ENCODE data around the gene ASAH2. TPM values are rescaled to one million over a fixed set of nuclear protein-coding genes. Genes with fewer than 3 reads are reported as not detected.

The ASAH2 gene
- polyA plus RNA-seq, 1 donor from 2014 or later = 4.3 TPM

- Histone ChIP-seq H2AFZ (ENCODE audit: low read depth, low read length) (no peak overlapping the region), H3K9me2 (ENCODE audit: insufficient read depth, low read length) (no peaks in the 10 kb centered on the region), H3K9ac (ENCODE audit: low read length) (no peak overlapping the region), H3K27me3 (ENCODE audit: insufficient read depth, low read depth, low read length) (no peaks in the 10 kb centered on the region), H3K4me3 (ENCODE audit: low read length) (no peak overlapping the region), H3F3A (ENCODE audit: insufficient read depth, low read length, poor library complexity, severe bottlenecking) (no peaks in the 10 kb centered on the region), H3K9me3 (ENCODE audit: low read length) (no peaks in the 10 kb centered on the region), H3K4me2 (ENCODE audit: low read length) (no peak overlapping the region), H4K20me1 (ENCODE audit: insufficient read depth) (no peaks in the 10 kb centered on the region), H3K36me3 (ENCODE audit: insufficient read depth, low read length) (no peaks in the 10 kb centered on the region), H3K27ac (ENCODE audit: low read length) (no peak overlapping the region), H3K79me2 (replicated peaks; ENCODE audit: insufficient read depth, low read length) (no peaks in the 10 kb centered on the region)
- TF ChIP-seq, protein P1, sequence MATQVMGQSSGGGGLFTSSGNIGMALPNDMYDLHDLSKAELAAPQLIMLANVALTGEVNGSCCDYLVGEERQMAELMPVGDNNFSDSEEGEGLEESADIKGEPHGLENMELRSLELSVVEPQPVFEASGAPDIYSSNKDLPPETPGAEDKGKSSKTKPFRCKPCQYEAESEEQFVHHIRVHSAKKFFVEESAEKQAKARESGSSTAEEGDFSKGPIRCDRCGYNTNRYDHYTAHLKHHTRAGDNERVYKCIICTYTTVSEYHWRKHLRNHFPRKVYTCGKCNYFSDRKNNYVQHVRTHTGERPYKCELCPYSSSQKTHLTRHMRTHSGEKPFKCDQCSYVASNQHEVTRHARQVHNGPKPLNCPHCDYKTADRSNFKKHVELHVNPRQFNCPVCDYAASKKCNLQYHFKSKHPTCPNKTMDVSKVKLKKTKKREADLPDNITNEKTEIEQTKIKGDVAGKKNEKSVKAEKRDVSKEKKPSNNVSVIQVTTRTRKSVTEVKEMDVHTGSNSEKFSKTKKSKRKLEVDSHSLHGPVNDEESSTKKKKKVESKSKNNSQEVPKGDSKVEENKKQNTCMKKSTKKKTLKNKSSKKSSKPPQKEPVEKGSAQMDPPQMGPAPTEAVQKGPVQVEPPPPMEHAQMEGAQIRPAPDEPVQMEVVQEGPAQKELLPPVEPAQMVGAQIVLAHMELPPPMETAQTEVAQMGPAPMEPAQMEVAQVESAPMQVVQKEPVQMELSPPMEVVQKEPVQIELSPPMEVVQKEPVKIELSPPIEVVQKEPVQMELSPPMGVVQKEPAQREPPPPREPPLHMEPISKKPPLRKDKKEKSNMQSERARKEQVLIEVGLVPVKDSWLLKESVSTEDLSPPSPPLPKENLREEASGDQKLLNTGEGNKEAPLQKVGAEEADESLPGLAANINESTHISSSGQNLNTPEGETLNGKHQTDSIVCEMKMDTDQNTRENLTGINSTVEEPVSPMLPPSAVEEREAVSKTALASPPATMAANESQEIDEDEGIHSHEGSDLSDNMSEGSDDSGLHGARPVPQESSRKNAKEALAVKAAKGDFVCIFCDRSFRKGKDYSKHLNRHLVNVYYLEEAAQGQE (IDR thresholded peaks at IDR 0.05; ENCODE audit: borderline replicate concordance) = no peak
- TF ChIP-seq TAF1 (IDR thresholded peaks at IDR 0.05; ENCODE audit: low read depth) (no peak), EZH2 (IDR thresholded peaks at IDR 0.05; ENCODE audit: borderline replicate concordance, insufficient read depth, low read length, poor library complexity, severe bottlenecking) (no peak), RAD21 (conservative IDR thresholded peaks at IDR 0.05) (no peak), SMC3 (conservative IDR thresholded peaks at IDR 0.05; ENCODE audit: poor library complexity) (no peak), MXI1 (conservative IDR thresholded peaks at IDR 0.05; ENCODE audit: poor library complexity, severe bottlenecking) (no peak), POLR2AphosphoS5 (IDR thresholded peaks at IDR 0.05) (no peak), EP300 (conservative IDR thresholded peaks at IDR 0.05; ENCODE audit: poor library complexity, severe bottlenecking) (no peak)
- TF ChIP-seq, protein P2, sequence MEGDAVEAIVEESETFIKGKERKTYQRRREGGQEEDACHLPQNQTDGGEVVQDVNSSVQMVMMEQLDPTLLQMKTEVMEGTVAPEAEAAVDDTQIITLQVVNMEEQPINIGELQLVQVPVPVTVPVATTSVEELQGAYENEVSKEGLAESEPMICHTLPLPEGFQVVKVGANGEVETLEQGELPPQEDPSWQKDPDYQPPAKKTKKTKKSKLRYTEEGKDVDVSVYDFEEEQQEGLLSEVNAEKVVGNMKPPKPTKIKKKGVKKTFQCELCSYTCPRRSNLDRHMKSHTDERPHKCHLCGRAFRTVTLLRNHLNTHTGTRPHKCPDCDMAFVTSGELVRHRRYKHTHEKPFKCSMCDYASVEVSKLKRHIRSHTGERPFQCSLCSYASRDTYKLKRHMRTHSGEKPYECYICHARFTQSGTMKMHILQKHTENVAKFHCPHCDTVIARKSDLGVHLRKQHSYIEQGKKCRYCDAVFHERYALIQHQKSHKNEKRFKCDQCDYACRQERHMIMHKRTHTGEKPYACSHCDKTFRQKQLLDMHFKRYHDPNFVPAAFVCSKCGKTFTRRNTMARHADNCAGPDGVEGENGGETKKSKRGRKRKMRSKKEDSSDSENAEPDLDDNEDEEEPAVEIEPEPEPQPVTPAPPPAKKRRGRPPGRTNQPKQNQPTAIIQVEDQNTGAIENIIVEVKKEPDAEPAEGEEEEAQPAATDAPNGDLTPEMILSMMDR (IDR thresholded peaks at IDR 0.05; ENCODE audit: poor library complexity, severe bottlenecking) = no peak
Observed at GRCh38 chr10:50286517-50286916, 35.2 kb upstream of the ASAH2 start.

DNA sequence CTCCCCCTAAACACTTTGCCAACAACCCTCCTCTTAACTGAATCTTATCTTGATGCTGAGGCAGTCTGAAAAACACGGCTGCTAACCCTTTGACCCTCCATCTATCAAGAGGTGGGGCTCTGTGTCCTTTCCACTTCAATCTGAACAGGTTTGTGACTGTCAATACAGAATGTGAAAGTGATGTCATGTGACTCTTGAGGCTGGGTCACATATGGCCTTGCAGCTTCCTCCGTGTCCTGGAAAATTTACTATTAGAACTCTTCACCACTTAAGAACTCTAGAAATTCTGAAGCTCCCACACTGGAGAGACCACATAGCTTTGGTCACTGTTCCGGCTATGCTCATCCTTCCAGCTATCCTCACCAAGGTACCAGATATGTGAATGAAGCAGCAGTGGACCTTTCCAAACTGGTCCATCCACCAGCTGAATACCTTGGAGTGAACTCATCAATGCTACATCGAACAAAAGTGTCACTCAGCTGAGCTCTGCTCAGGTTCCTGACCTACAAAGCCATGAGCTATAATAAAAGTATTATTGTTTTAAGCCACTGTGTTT lies 30.7 kb upstream of the ASAH2 start:
- TF ChIP-seq SMC3 (conservative IDR thresholded peaks at IDR 0.05; ENCODE audit: poor library complexity) = no peak
- no peak for TF ChIP-seq MXI1 (conservative IDR thresholded peaks at IDR 0.05; ENCODE audit: poor library complexity, severe bottlenecking)
- TF ChIP-seq EP300 (conservative IDR thresholded peaks at IDR 0.05; ENCODE audit: poor library complexity, severe bottlenecking) = no peak
- TF ChIP-seq RAD21 (conservative IDR thresholded peaks at IDR 0.05) = no peak
- TF ChIP-seq TAF1 (IDR thresholded peaks at IDR 0.05; ENCODE audit: low read depth) = no peak
- TF ChIP-seq POLR2AphosphoS5 (IDR thresholded peaks at IDR 0.05) = no peak
- TF ChIP-seq EZH2 (IDR thresholded peaks at IDR 0.05; ENCODE audit: borderline replicate concordance, insufficient read depth, low read length, poor library complexity, severe bottlenecking) = no peak

More for the DNA sequence above, 30.7 kb upstream of the ASAH2 start:
- no peak overlapping the region for H3K27ac ChIP-seq (ENCODE audit: low read length)
- no peak overlapping the region for H2AFZ ChIP-seq (ENCODE audit: low read depth, low read length)
- H3K36me3 ChIP-seq (ENCODE audit: insufficient read depth, low read length) = no peaks in the 10 kb centered on the region
- no peak overlapping the region for H3K4me2 ChIP-seq (ENCODE audit: low read length)
- H3K9ac ChIP-seq (ENCODE audit: low read length) = no peak overlapping the region
- H3K9me2 ChIP-seq (ENCODE audit: insufficient read depth, low read length) = no peaks in the 10 kb centered on the region
- no peaks in the 10 kb centered on the region for H3K27me3 ChIP-seq (ENCODE audit: insufficient read depth, low read depth, low read length)
- H3F3A ChIP-seq (ENCODE audit: insufficient read depth, low read length, poor library complexity, severe bottlenecking) = no peaks in the 10 kb centered on the region
- H3K9me3 ChIP-seq (ENCODE audit: low read length) = no peaks in the 10 kb centered on the region
- H4K20me1 ChIP-seq (ENCODE audit: insufficient read depth) = no peaks in the 10 kb centered on the region
- H3K4me3 ChIP-seq (ENCODE audit: low read length) = no peak overlapping the region
- no peaks in the 10 kb centered on the region for H3K79me2 ChIP-seq (replicated peaks; ENCODE audit: insufficient read depth, low read length)

Data from neural cell (in vitro differentiated cells).